MM.1S (cell line): ENCODE results near the gene SNRPD3.

Source experiments
- CTCF ChIP-seq: fragments of 300-600 bp; sonication (generic); IDR thresholded peaks from 2 replicates; pipeline ENCODE4 v1.5.1; 2016; ENCODE audit warnings: antibody characterized with exemption, low read length, mixed read lengths
- EZH2 ChIP-seq: fragments of 300-600 bp; sonication (generic); optimal IDR thresholded peaks from 2 replicates; pipeline ENCODE3; 2017; ENCODE audit warnings: low read depth, mild to moderate bottlenecking, antibody characterized with exemption, low read length, mixed read lengths

GRCh38 chr22:24516301-24516737, 39.5 kb upstream of the SNRPD3 start:
- TF ChIP-seq CTCF (no peak), EZH2 (no peak)
